ENCODE data around the gene SND1. TPM values are rescaled to one million over a fixed set of nuclear protein-coding genes. Genes with fewer than 3 reads are reported as not detected.
A peak's percentile ranks its signal among the peaks of the same experiment; 100 is the strongest.

Gene SND1
- total RNA-seq, 6 experiments from 2014 or later, result 217 to 259 (median 247) TPM

- Mint-ChIP-seq H3K4me3 (no peak overlapping the region), H3K36me3 (ENCODE audit: low read depth) (no peaks in the 10 kb centered on the region), H3K9me3 (no peaks in the 10 kb centered on the region), H3K27ac (no peak overlapping the region), H3K4me1 (ENCODE audit: low read depth) (peaks cover 15% of the 10 kb centered on the region), H3K27me3 (ENCODE audit: insufficient read depth) (peaks cover 2% of the 10 kb centered on the region; the same call in 1 of the 2 replicates)
- TF ChIP-seq CTCF (IDR thresholded peaks at IDR 0.05), result no peak
- no peak for DNase-seq
Observed at GRCh38 chr7:127644484-127644883, 7.5 kb upstream of the SND1 start.

GRCh38 chr7:127647636-127648035 is 4.4 kb upstream of the SND1 start:
- no peak for DNase-seq
- H3K4me1 Mint-ChIP-seq (ENCODE audit: low read depth), result peaks cover 10% of the 10 kb centered on the region; the same call in 1 of the 2 replicates
- H3K27me3 Mint-ChIP-seq (ENCODE audit: insufficient read depth), result peaks cover 4% of the 10 kb centered on the region; the same call in 1 of the 2 replicates
- no peak overlapping the region for H3K27ac Mint-ChIP-seq
- H3K9me3 Mint-ChIP-seq, result no peaks in the 10 kb centered on the region
- TF ChIP-seq CTCF (IDR thresholded peaks at IDR 0.05), result no peak
- H3K4me3 Mint-ChIP-seq, result no peak overlapping the region
- H3K36me3 Mint-ChIP-seq (ENCODE audit: low read depth), result peaks cover 3% of the 10 kb centered on the region

GRCh38 chr7:127648986-127649385 is 3.0 kb upstream of the SND1 start:
- Mint-ChIP-seq H3K27me3 (ENCODE audit: insufficient read depth) (peaks cover 4% of the 10 kb centered on the region; the same call in 1 of the 2 replicates), H3K4me3 (no peak overlapping the region), H3K36me3 (ENCODE audit: low read depth) (peaks cover 16% of the 10 kb centered on the region), H3K27ac (no peak overlapping the region), H3K9me3 (no peaks in the 10 kb centered on the region), H3K4me1 (ENCODE audit: low read depth) (peaks cover 21% of the 10 kb centered on the region)
- no peak for DNase-seq
- TF ChIP-seq CTCF (IDR thresholded peaks at IDR 0.05), result no peak

- peak overlapping the region; percentile 93 for H3K4me3 Mint-ChIP-seq
Observed at GRCh38 chr7:127650847-127651555, 993 bp upstream of the SND1 start.

More at GRCh38 chr7:127650847-127651555, 993 bp upstream of the SND1 start:
- H3K4me1 Mint-ChIP-seq (ENCODE audit: low read depth), result peaks cover 36% of the 10 kb centered on the region
- H3K27me3 Mint-ChIP-seq (ENCODE audit: insufficient read depth), result peaks cover 4% of the 10 kb centered on the region; the same call in 1 of the 2 replicates
- H3K27ac Mint-ChIP-seq, result peak overlapping the region; percentile 98
- TF ChIP-seq CTCF (IDR thresholded peaks at IDR 0.05), result no peak
- peaks cover 20% of the 10 kb centered on the region for H3K36me3 Mint-ChIP-seq (ENCODE audit: low read depth)
- DNase-seq, result no peak
- H3K9me3 Mint-ChIP-seq, result no peaks in the 10 kb centered on the region
